ENCODE measurements around the gene NRCAM.

Gene NRCAM

GRCh38 chr7:108193594-108194498, 262.4 kb downstream of the NRCAM start:
- no peak for FAIRE-seq

GRCh38 chr7:108190891-108191290, 265.3 kb downstream of the NRCAM start:
- no peak for FAIRE-seq

GRCh38 chr7:108189733-108190388, 266.4 kb downstream of the NRCAM start:
- no peak for FAIRE-seq

- FAIRE-seq: no peak
Observed at GRCh38 chr7:108188724-108189123, 267.5 kb downstream of the NRCAM start.

- peak; percentile 74 for FAIRE-seq
Observed at GRCh38 chr7:108181073-108181985, 274.9 kb downstream of the NRCAM start.

- no peak for FAIRE-seq
Observed at GRCh38 chr7:108178398-108178797, 277.8 kb downstream of the NRCAM start.

- no peak for FAIRE-seq
Observed at GRCh38 chr7:108171164-108171563, 285.1 kb downstream of the NRCAM start.

- FAIRE-seq: no peak
Observed at GRCh38 chr7:108170251-108170650, 286.0 kb downstream of the NRCAM start.

- FAIRE-seq: no peak
Observed at GRCh38 chr7:108167460-108167859, 288.8 kb downstream of the NRCAM start.

GRCh38 chr7:108166687-108167086, 289.5 kb downstream of the NRCAM start:
- no peak for FAIRE-seq

- no peak for FAIRE-seq
Observed at GRCh38 chr7:108165723-108166122, 290.5 kb downstream of the NRCAM start.

- FAIRE-seq: no peak
Observed at GRCh38 chr7:108164946-108165345, 291.3 kb downstream of the NRCAM start.

GRCh38 chr7:108164342-108164741, 291.9 kb downstream of the NRCAM start:
- no peak for FAIRE-seq

- FAIRE-seq: no peak
Observed at GRCh38 chr7:108158776-108159175, 297.5 kb downstream of the NRCAM start.

GRCh38 chr7:108157606-108158335, 298.5 kb downstream of the NRCAM start:
- FAIRE-seq: no peak

- FAIRE-seq: no peak
Observed at GRCh38 chr7:108156897-108157605, 299.2 kb downstream of the NRCAM start.

- no peak for FAIRE-seq
Observed at GRCh38 chr7:108152198-108152597, 304.0 kb downstream of the NRCAM start.

GRCh38 chr7:108149908-108150307, 306.3 kb downstream of the NRCAM start:
- FAIRE-seq: no peak

- no peak for FAIRE-seq
Observed at GRCh38 chr7:108149119-108149518, 307.1 kb downstream of the NRCAM start.

GRCh38 chr7:108147031-108147563, 309.1 kb downstream of the NRCAM start:
- FAIRE-seq: no peak

- FAIRE-seq: no peak
Observed at GRCh38 chr7:108146070-108146842, 310.0 kb downstream of the NRCAM start.

All from TTC549 (cell line).